GM23338 (cell line): ENCODE results near the gene CLC. TPM values are rescaled to one million over a fixed set of nuclear protein-coding genes. Genes with fewer than 3 reads are reported as not detected.

Source experiments
- ATAC-seq: fragments of 200-7000 bp; cut with Tn5 transposase; 3 replicates; pipeline ENCODE4 v1.9.1; 2020
- DNase-seq: peaks from one replicate; pipeline ENCODE4 v3.0.0-alpha.2; 2015; ENCODE audit warnings: low spot score
- H2AFZ ChIP-seq: fragments of 200-600 bp; sonication (generic); 2 replicates; pipeline ENCODE4 v1.8.0; 2016; ENCODE audit warnings: antibody characterized with exemption, mild to moderate bottlenecking, moderate library complexity
- H3F3A ChIP-seq: fragments of 200-600 bp; sonication (generic); replicated peaks from 2 replicates; pipeline ENCODE4 v1.8.0; 2017; ENCODE audit warnings: antibody characterized with exemption, mixed run types, low read depth
- H3K27ac ChIP-seq: fragments of 200-600 bp; sonication (generic); 2 replicates; pipeline ENCODE4 v1.6.1; 2016; ENCODE audit warnings: low read depth
- H3K27me3 ChIP-seq: fragments of 200-600 bp; sonication (generic); 2 replicates; pipeline ENCODE4 v1.8.0; 2016; ENCODE audit warnings: mild to moderate bottlenecking, mixed run types, moderate library complexity; ENCODE audit not compliant: insufficient read depth
- H3K36me3 ChIP-seq: fragments of 200-600 bp; sonication (generic); 2 replicates; pipeline ENCODE4 v1.8.0; 2016; ENCODE audit warnings: mild to moderate bottlenecking; ENCODE audit not compliant: insufficient read depth
- H3K4me1 ChIP-seq: fragments of 200-600 bp; sonication (generic); 2 replicates; pipeline ENCODE4 v1.8.0; 2016; ENCODE audit warnings: mild to moderate bottlenecking, moderate library complexity; ENCODE audit not compliant: insufficient read depth
- H3K4me2 ChIP-seq: fragments of 200-600 bp; sonication (generic); 2 replicates; pipeline ENCODE4 v1.7.1; 2017; ENCODE audit warnings: mixed run types
- H3K4me3 ChIP-seq: fragments of 200-600 bp; sonication (generic); 2 replicates; pipeline ENCODE4 v1.6.1; 2016; ENCODE audit warnings: mixed run types
- H3K79me2 ChIP-seq: fragments of 200-600 bp; sonication (generic); replicated peaks from 2 replicates; pipeline ENCODE4 v1.8.0; 2017; ENCODE audit warnings: mild to moderate bottlenecking; ENCODE audit not compliant: insufficient read depth
- H3K9me2 ChIP-seq: fragments of 200-600 bp; sonication (generic); 2 replicates; pipeline ENCODE4 v1.8.0; 2017; ENCODE audit not compliant: insufficient read depth
- H4K20me1 ChIP-seq: fragments of 200-600 bp; sonication (generic); replicated peaks from 2 replicates; pipeline ENCODE4 v1.8.0; 2017; ENCODE audit warnings: mild to moderate bottlenecking; ENCODE audit not compliant: insufficient read depth
- H3K27ac Mint-ChIP-seq: 2 replicates; pipeline ENCODE4 v1.8.0; 2020; ENCODE audit warnings: inconsistent platforms, mild to moderate bottlenecking, moderate library complexity, mixed read lengths
- H3K27me3 Mint-ChIP-seq: 3 replicates; pipeline ENCODE4 v1.8.0; 2022; ENCODE audit warnings: low read depth, mild to moderate bottlenecking, moderate library complexity, mixed read lengths, inconsistent platforms; ENCODE audit not compliant: insufficient read depth, poor library complexity
- H3K36me3 Mint-ChIP-seq: 3 replicates; pipeline ENCODE4 v1.8.0; 2021; ENCODE audit warnings: low read depth, mild to moderate bottlenecking, inconsistent platforms, moderate library complexity, mixed read lengths
- H3K4me1 Mint-ChIP-seq: 3 replicates; pipeline ENCODE4 v1.8.0; 2020; ENCODE audit warnings: mild to moderate bottlenecking, inconsistent platforms, mixed read lengths
- H3K4me3 Mint-ChIP-seq: 3 replicates; pipeline ENCODE4 v1.8.0; 2021; ENCODE audit warnings: moderate library complexity, mild to moderate bottlenecking, inconsistent platforms, mixed read lengths
- H3K9me3 Mint-ChIP-seq: 3 replicates; pipeline ENCODE4 v1.8.0; 2020; ENCODE audit warnings: moderate library complexity, mild to moderate bottlenecking, inconsistent platforms, mixed read lengths
- CREB1 ChIP-seq: fragments of 250-450 bp; sonication (Bioruptor Pico); IDR thresholded peaks from 2 replicates; pipeline ENCODE4 v1.5.0; 2020; ENCODE audit warnings: low read depth, mild to moderate bottlenecking, moderate library complexity
- EZH2 ChIP-seq: fragments of 200-600 bp; sonication (generic); IDR thresholded peaks from one replicate; pipeline ENCODE4 v1.8.0; 2017; ENCODE audit warnings: antibody characterized with exemption, mild to moderate bottlenecking, low read depth; ENCODE audit not compliant: unreplicated experiment
- EZH2phosphoT487 ChIP-seq: fragments of 200-600 bp; sonication (generic); IDR thresholded peaks from one replicate; pipeline ENCODE4 v1.8.1; 2018; ENCODE audit warnings: antibody characterized with exemption; ENCODE audit not compliant: unreplicated experiment
- JUNB ChIP-seq: IDR thresholded peaks from one replicate; pipeline ENCODE4 v1.6.1; 2016; ENCODE audit warnings: antibody characterized with exemption; ENCODE audit not compliant: unreplicated experiment
- NANOG ChIP-seq: IDR thresholded peaks from 2 replicates; pipeline ENCODE4 v1.6.1; 2016; ENCODE audit warnings: antibody characterized with exemption, borderline replicate concordance
- ZNF331 ChIP-seq: fragments of 250-450 bp; sonication (Bioruptor Pico); IDR thresholded peaks from 2 replicates; pipeline ENCODE4 v1.5.0; 2020; ENCODE audit warnings: low read depth, mild to moderate bottlenecking, moderate library complexity
- polyA plus RNA-seq: library from polyadenylated mRNA; unstranded; fragments of >200 nt; fragmentation: Nextera tagmentation; extraction: Ambion mirVana; gene quantifications from 2 replicates; pipeline ENCODE4 v1.2.1, GENCODE V29; 2016
- total RNA-seq: library from RNA; depleted of rRNA; stranded (reverse); fragments of >200 nt; shearing (Covaris generic); gene quantifications from 2 replicates; pipeline ENCODE4 v1.2.3, GENCODE V29; 2014
- TF ChIP-seq, protein P1 (sequence below): IDR thresholded peaks from 2 replicates; pipeline ENCODE4 v1.6.1; 2016; ENCODE audit warnings: antibody characterized with exemption
- TF ChIP-seq, protein P2 (sequence below): IDR thresholded peaks from one replicate; pipeline ENCODE4 v1.6.1; 2018; ENCODE audit warnings: antibody characterized with exemption; ENCODE audit not compliant: unreplicated experiment
- TF ChIP-seq, protein P3 (sequence below), 2 experiments: fragments of 200-600 bp in 1 of 2; sonication (generic) in 1 of 2; conservative IDR thresholded peaks; 2 replicates each; pipeline versions ENCODE4 v1.5.1 to v1.6.1; 2016 to 2017; ENCODE audit warnings: antibody characterized with exemption in 2 of 2, low read depth in 2 of 2, mild to moderate bottlenecking in 2 of 2, moderate library complexity in 1 of 2

CLC gene
- total and polyA plus RNA-seq, 2 experiments from 2014 or later, result not detected

DNA sequence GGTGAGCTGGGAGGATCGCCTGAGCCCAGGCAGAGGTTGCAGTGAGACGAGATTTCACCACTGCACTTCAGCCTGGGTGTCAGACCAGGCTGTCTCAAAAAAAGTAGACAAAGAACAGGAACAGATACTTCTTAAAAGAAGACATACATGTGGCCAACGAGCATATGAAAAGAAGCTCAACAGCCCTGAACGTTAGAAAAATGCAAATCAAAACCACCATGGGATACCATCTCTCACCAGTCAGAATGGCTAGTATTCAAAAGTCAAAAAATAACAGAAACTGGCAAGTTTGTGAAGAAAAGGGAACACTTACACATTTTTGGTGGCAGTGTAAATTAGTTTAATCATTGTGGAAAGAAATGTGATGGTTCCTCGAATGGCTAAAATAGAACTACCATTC lies 36.5 kb downstream of the CLC start:
- TF ChIP-seq, protein P1, sequence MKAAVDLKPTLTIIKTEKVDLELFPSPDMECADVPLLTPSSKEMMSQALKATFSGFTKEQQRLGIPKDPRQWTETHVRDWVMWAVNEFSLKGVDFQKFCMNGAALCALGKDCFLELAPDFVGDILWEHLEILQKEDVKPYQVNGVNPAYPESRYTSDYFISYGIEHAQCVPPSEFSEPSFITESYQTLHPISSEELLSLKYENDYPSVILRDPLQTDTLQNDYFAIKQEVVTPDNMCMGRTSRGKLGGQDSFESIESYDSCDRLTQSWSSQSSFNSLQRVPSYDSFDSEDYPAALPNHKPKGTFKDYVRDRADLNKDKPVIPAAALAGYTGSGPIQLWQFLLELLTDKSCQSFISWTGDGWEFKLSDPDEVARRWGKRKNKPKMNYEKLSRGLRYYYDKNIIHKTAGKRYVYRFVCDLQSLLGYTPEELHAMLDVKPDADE, result no peak
- TF ChIP-seq, protein P2, sequence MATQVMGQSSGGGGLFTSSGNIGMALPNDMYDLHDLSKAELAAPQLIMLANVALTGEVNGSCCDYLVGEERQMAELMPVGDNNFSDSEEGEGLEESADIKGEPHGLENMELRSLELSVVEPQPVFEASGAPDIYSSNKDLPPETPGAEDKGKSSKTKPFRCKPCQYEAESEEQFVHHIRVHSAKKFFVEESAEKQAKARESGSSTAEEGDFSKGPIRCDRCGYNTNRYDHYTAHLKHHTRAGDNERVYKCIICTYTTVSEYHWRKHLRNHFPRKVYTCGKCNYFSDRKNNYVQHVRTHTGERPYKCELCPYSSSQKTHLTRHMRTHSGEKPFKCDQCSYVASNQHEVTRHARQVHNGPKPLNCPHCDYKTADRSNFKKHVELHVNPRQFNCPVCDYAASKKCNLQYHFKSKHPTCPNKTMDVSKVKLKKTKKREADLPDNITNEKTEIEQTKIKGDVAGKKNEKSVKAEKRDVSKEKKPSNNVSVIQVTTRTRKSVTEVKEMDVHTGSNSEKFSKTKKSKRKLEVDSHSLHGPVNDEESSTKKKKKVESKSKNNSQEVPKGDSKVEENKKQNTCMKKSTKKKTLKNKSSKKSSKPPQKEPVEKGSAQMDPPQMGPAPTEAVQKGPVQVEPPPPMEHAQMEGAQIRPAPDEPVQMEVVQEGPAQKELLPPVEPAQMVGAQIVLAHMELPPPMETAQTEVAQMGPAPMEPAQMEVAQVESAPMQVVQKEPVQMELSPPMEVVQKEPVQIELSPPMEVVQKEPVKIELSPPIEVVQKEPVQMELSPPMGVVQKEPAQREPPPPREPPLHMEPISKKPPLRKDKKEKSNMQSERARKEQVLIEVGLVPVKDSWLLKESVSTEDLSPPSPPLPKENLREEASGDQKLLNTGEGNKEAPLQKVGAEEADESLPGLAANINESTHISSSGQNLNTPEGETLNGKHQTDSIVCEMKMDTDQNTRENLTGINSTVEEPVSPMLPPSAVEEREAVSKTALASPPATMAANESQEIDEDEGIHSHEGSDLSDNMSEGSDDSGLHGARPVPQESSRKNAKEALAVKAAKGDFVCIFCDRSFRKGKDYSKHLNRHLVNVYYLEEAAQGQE, result no peak
- TF ChIP-seq JUNB (no peak), EZH2phosphoT487 (no peak), NANOG (no peak)
- Histone ChIP-seq H2AFZ (no peak overlapping the region), H4K20me1 (no peaks in the 10 kb centered on the region), H3K4me3 (no peak overlapping the region), H3K4me1 (no peaks in the 10 kb centered on the region), H3K27me3 (no peaks in the 10 kb centered on the region), H3K27ac (no peak overlapping the region), H3K36me3 (no peaks in the 10 kb centered on the region), H3K79me2 (no peaks in the 10 kb centered on the region), H3F3A (no peaks in the 10 kb centered on the region), H3K9me2 (peaks cover 3% of the 10 kb centered on the region; the same call in 1 of the 2 replicates), H3K4me2 (no peak overlapping the region)
- no peak overlapping the region for H3K4me3 Mint-ChIP-seq
- DNase-seq, result no peak
- H3K36me3 Mint-ChIP-seq, result no peaks in the 10 kb centered on the region
- ATAC-seq, result no peak
- no peak overlapping the region for H3K27ac Mint-ChIP-seq
- no peaks in the 10 kb centered on the region for H3K4me1 Mint-ChIP-seq
- no peaks in the 10 kb centered on the region for H3K27me3 Mint-ChIP-seq
- H3K9me3 Mint-ChIP-seq, result no peaks in the 10 kb centered on the region

DNA sequence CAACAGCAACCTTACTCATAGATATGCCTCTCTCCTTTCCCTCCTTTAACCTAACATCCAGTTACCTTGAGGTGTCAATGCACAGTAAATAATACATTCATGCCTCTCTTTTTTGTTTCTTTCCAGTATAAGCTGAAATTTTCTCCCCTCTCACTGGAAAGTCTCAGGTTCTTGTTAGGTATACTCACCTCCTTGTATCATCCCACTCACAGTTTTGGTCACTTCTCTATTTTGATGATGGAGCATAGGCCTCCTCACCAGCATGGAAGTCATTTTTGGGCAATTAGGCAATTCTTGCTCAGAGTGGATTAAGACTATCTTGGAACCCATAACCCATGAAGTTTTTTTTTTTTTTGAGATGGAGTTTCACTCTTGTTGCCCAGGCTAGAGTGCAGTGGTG lies 39.3 kb downstream of the CLC start:
- Histone ChIP-seq H3K4me1 (no peaks in the 10 kb centered on the region), H3K36me3 (no peaks in the 10 kb centered on the region), H3K27me3 (no peaks in the 10 kb centered on the region), H3K9me2 (peaks cover 3% of the 10 kb centered on the region; the same call in 1 of the 2 replicates), H3K4me2 (no peak overlapping the region), H3K4me3 (no peak overlapping the region), H3K27ac (no peak overlapping the region), H4K20me1 (no peaks in the 10 kb centered on the region), H2AFZ (no peak overlapping the region), H3K79me2 (no peaks in the 10 kb centered on the region), H3F3A (no peaks in the 10 kb centered on the region)
- Mint-ChIP-seq H3K36me3 (no peaks in the 10 kb centered on the region), H3K9me3 (no peaks in the 10 kb centered on the region), H3K4me1 (peaks cover 3% of the 10 kb centered on the region; the same call in 1 of the 3 replicates), H3K27ac (no peak overlapping the region), H3K27me3 (no peaks in the 10 kb centered on the region), H3K4me3 (no peak overlapping the region)
- ATAC-seq (no peak), DNase-seq (no peak)
- TF ChIP-seq CREB1 (no peak), NANOG (no peak), ZNF331 (CRISPR knock-in tag) (no peak), EZH2 (no peak), EZH2phosphoT487 (no peak)
- TF ChIP-seq, protein P3, sequence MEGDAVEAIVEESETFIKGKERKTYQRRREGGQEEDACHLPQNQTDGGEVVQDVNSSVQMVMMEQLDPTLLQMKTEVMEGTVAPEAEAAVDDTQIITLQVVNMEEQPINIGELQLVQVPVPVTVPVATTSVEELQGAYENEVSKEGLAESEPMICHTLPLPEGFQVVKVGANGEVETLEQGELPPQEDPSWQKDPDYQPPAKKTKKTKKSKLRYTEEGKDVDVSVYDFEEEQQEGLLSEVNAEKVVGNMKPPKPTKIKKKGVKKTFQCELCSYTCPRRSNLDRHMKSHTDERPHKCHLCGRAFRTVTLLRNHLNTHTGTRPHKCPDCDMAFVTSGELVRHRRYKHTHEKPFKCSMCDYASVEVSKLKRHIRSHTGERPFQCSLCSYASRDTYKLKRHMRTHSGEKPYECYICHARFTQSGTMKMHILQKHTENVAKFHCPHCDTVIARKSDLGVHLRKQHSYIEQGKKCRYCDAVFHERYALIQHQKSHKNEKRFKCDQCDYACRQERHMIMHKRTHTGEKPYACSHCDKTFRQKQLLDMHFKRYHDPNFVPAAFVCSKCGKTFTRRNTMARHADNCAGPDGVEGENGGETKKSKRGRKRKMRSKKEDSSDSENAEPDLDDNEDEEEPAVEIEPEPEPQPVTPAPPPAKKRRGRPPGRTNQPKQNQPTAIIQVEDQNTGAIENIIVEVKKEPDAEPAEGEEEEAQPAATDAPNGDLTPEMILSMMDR (conservative IDR thresholded peaks at IDR 0.05; ENCODE audit: low read depth in 2 of 2), result no peak
